Stimulated activated CD4-positive, alpha-beta T cell treated with anti-CD3 and anti-CD28 coated beads, TNF-alpha, amount 100 ng/mL, for 1 hour (primary cell): ENCODE results near the gene PTPRC.

Source experiments
- DNase-seq, 3 donors: peaks; one replicate each; pipeline ENCODE4 v3.0.0-alpha.2; 2020; ENCODE audit warnings: low read depth in 3 of 3, low spot score in 1 of 3

Gene PTPRC

DNA sequence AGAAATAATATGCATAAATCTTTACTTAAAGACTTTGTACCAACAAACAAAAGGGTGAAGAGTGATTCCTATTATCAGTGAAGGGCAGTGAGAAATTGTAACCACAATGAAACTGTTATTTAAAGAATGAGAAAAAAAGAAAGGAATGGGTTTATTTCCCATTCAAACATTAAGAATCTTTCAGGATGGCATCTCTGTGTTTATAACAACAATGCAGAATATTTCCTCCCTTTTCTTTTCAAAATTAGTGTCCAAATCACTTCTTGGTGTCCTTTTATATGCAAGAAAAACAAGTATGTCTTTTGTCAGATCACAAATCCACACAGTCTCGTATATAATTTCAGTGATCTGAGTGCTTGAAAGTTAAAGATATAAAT is 61.2 kb downstream of the PTPRC start:
- no peak for DNase-seq

DNA sequence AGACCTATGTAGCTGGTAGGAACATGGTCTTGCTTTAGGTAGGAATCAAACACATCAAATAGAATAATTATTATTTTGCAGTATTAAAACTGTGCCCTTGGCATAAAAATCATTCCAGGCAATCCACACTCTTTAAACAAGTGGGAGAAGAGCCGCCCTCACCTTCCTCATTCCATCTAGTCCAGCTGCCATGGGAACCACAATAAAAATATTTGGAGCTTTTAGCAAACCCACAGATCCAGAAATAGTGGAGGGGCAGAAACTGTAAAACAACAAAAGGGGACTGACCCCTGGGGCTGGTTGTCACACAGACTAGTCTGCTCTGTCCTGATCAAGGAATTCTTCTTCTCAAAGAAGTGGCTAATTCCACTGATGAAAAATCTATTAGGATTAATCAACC is 61.6 kb downstream of the PTPRC start:
- no peak for DNase-seq

DNA sequence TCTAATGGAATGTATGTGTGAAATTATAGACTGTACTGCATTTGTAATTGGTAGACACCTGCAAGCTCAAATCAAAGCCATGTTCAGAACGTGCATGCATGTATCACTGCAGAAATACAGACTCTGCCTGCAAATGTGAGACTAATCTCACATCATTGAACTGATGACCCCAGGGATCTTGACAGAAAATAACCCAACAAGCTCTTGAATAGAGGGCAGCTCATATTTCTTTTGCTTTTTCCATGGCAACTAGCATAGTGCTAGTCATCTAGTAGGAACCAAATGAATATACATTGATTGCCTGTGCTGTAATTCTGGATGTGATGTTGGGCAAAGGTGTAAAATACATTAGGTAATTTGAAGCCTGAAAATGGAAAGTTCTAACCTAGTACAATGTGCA is 62.4 kb downstream of the PTPRC start:
- no peak for DNase-seq

DNA sequence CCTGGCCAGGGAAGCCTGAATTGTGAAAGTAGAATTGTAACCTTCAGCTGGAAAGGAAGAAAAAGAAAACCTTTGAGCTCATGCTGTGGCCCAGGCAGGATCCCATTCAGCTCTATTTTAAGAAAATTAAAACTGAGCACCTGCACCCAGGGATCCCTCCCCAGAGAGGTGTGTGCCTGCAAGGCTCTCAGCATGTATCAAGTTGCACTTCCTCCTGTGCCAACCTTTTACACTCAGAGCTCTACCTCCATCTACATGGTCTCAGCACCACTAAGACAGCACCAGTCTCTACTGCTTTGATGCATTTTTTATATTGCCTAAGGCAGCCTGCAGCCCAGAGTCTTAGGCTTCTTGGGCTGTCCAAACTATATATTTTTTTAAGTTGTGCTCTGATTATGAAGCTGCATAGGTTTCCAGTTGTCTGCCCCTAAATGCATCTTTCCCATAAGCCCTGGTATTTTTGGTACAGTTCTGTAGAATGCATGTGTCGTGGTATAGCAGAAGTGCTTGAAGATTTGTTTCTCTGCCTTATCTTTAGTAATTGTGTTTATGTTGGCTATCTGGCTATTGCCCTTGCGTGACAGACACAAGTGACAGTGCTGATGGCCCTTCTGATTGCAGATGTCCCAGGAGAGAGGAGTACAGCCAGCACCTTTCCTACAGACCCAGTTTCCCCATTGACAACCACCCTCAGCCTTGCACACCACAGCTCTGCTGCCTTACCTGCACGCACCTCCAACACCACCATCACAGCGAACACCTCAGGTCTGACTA is 63.1 kb downstream of the PTPRC start:
- DNase-seq, result no peak

DNA sequence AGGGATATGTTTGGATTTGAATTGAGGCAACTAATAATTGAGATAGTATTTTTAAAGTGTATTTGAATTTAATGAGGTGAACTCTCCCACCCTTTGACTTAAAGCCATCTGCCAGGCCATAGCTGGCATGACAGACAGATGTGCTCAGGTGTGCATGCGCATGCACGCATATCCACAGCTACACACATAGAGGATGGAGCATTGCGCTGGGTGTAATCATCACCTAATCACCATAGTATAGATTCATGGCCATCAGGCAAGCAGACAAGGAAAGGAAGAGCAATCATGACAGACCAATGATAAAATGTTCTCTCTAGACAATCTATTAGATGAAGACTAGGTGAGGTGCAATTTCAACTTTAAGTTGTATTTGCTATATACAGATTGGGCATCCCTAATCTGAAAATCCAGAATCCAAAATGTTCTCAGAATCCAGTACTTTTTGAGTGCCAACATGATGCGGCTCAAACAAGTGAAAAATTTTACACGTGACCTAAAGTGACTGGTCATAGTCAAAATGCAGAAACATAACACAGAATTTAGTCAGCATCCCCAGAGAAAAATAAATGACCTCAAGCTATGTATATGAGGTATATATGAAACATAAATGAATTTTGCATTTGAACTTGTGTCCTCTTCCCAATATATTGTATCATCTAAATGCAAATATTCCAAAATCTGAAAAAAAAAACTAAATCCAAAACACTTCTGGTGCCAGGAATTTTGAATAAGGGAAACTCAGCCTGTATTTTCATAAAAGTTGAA is 70.1 kb downstream of the PTPRC start:
- DNase-seq, result no peak

DNA sequence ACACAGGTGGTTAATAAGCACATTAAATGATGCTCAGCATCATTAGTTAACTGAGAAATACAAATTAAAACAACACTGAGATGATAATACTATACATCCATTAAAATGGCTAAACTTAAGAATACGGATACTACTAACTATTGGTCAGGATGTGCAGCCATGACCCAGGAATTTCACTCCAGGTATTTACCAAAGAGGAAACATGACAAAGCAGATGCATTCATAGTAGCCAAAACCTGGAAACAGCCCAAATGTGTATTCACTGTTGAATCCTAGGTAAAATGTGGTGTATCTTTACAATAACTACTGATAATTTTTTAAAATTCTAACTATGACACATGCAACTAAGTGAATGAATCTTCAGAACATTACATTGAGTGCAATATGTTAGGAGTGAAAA is 73.0 kb downstream of the PTPRC start:
- DNase-seq, result no peak

DNA sequence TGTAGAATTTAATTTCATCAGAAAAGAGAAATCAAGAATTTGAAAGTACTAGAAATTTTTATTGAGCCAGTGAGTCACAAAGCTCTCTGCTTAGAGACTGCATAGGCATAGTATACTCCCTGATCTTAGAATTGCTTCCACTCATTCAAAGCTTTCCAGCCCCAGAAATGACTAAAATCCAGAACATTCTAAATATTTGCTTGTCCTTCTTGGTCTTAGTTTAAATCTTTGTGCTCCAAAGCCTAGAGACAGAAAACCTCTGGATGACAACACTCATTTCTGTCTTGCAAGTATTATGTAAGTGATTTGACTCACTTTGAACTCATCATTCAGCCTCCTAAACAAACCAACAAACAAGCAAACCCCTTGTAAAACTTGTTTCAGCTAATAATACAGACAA is 74.2 kb downstream of the PTPRC start:
- DNase-seq, result no peak

DNA sequence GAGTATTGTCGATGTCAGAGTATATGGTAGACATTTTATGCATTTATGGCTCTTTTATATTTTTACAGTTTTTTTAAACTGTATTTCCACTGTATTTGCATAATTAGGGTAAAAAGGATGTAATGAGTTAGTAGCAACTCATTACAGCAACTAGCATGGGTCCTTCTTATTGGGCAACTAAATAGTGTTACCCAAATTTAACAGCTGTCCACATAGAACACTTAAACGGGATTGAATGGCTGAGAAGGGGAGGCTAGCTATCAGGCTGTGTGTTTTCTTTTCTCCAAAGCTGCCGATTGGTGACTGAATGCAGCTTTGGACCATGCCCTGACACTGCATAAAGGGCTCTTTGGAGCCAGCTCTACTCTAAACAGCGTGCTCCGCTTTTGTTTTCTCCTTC is 75.4 kb downstream of the PTPRC start:
- DNase-seq, result no peak

DNA sequence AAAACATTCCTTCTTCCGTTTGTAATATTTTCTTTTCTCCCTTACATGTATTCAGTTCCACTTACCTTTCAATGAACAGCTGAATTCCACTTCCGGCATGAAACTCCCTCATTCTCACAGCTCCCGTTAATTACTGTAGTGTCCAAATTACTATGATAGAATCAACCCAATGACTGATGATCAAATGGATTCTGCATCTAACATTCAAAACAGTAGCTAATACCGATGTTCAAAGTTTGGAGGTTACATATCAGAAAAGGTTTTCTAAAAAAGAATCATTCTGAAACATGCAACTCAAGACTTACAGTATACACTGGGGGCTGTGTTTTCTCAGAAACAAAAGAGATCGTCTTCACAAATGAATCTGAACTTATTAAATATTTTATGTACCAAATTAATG is 77.2 kb downstream of the PTPRC start:
- no peak for DNase-seq

DNA sequence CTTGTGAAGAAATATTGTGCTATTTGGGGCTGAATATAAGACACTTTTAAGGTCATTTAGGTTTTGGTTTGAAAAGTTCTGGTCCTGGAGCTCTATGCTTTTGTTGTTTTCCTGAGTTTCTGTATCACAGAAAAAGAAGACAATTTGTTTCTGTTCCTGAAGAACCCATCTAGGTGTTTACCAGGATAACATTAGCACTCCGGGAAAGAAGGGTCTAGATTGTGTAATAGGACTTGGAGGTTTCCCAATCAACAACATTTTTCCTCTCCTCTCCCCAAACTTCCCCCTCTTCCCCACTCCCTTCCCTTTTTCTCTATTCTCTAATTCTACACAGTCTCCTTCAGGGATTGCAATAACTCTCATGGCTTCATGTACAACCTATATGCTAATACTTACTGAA is 78.7 kb downstream of the PTPRC start:
- no peak for DNase-seq

DNA sequence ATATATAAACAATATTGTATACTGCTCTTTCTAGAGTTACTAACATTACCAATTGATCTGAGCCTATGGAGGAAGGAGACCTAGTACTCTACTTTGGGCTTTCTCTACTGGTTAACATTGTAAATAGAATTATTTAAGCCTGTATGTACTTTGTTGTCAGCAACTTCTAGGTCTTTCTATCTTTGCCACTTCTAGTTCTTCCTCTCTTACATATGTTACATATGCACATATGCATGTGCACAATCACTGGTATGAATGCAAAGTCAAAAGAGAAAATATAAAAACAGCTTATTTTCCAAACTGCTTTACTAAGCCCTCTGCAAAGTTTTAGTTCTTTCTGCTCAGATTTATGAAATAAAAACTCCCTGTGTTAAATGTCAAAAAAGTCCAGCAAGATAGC is 84.3 kb downstream of the PTPRC start:
- DNase-seq, result no peak

DNA sequence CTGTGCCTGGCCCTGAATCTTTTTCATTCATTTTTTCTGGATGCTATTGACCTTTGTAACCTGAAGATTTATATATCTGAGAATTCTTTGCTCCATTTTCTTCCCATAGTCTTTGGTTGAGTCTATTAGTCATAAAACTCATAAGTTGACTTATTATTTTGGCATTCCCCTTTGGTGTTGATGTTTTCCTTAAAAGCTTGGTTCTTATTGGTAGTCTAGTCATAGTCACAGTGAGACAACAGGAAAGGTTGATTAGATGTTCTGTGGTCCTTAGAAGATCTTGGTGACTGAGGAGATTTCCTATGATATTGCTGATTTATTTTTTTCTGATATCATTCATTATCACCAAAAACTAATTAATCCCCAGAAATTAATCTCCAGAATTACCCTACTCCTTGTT is 86.2 kb downstream of the PTPRC start:
- no peak for DNase-seq

DNA sequence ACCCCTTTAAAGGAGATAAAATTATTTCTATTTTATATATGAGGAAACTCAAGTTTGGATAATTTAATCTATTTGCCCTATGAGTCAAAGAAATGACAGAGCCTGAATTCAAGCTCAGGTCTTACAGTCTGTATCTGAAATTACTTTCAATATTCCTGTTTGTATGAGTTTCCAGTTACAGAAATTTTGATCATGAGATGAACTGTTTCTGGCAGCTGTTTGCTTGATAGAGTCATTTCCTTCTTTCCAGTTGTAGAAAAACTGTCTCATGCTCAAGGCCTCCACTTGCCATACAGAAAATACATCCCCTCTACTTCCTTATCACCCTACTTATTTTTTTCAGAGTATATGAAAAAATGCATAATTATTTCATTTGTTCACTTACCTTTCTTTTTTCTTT is 87.6 kb downstream of the PTPRC start:
- DNase-seq, result no peak

DNA sequence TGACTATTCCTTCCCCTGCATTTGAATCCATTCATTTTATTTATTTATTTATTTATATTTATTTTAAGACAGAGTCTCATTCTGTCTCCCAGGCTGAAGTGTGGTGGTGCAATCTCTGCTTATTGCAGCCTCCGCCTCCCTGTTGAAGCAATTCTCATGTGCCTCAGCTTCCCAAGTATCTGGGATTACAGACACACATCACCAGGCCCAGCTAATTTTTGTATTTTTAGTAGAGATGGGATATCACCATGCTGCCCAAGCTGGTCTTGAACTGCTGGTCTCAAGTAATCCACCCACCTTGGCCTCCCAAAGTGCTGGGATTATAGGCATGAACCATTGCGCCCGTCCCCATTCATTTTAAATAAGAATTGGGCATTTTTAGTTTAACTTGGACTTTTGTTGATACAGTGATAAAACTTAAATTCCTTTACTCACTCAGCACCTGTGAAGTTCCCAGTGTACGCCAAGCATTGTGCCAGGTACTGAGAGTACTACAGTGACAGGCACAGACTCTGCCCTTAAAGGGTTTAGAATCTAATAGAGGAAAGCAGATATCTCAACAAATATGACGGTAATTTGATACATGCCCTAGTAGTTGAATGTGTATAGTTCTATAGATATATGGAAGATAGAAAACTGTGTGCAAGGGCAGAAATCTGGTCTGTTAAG is 90.5 kb downstream of the PTPRC start:
- no peak for DNase-seq

DNA sequence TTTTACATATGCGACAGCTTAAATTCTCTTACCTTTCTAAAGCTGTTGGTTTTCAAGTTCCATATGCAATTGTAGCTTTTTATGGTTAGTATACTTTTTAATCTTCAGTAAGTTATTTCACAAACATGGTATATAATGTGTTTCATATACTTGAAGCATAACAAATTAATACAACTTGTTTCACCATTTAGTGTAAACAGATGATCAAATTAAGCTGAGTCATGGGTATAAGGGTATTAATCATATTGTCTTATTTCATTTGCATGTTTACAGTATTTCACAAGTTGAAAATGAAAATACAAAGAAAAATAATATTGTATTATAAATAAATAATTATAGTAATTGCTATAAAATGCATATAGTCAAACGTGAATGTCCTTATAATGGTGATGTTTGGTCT is 92.1 kb downstream of the PTPRC start:
- no peak for DNase-seq

DNA sequence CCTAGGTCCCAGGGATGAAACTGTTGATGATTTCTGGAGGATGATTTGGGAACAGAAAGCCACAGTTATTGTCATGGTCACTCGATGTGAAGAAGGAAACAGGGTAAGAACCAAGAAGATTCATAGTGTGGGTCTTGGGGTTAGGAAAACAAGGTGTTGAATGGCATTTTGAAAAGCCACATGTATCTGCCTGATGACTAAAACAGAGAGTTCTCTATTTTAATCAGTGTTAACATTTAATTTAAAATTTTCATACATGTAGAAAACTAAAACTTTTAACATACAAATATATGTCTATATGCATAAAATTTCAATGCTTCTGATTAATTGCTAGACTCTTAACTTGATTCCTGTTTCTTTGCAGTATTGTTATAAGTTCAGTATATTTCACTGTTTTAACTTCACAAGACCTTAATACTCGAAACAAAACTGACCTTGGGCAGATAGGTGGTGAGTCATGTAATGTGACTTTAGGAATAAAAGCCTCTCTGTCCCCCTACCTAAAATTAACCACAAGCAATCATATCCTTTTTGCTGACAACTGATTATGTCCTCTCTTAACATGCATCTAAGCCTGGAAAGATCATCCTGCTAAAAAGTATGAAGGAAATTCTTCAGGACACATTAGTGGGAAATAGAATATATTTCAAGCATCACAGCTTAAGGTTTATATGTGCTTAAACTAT is 95.6 kb downstream of the PTPRC start:
- DNase-seq, result no peak

DNA sequence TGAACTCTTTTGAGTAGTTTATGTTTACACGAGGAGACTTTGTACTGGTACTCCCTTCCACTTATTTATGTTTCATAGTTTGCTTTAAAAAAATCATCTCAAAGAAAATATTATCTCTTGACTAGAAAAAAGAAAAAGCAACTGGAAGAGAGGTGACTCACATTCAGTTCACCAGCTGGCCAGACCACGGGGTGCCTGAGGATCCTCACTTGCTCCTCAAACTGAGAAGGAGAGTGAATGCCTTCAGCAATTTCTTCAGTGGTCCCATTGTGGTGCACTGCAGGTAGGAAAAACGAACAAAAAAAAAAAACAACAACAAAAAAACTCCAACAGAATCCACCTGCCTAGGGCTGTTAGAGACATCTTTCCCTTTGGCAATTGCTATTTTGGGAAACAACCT is 102.9 kb downstream of the PTPRC start:
- DNase-seq, result no peak

DNA sequence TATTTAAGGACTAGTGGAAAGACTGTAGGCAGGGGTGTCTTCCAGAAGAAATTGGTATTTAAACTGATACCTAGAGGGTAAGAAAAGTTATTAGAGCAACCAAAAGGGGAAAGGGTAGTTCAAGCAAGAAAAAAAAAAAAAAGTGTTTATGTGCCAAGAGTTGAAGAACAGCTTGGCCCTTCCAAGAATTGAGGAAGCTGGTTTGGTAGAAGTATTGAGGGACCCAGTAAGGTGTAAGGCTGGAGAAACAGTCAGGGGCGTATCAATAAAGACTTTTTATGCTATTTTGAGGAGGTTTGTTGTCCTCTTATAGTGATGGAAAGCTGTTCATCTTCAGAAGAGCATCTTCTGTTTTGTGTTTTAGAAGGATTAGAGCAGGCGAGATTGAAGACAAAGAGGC is 108.3 kb downstream of the PTPRC start:
- DNase-seq, result no peak

DNA sequence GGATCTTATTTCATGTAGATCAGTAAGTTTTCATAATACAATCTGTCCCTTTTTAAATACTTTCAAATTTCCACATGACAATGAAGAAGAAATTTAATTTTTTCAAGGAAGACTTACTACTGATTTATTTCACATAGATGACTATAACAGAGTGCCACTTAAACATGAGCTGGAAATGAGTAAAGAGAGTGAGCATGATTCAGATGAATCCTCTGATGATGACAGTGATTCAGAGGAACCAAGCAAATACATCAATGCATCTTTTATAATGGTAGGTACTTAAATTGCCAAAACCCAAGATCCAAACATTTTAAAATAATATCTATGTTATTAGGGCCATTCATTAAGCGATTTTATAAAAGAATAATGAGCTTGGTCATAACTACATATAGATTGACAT is 110.4 kb downstream of the PTPRC start:
- DNase-seq, result no peak

DNA sequence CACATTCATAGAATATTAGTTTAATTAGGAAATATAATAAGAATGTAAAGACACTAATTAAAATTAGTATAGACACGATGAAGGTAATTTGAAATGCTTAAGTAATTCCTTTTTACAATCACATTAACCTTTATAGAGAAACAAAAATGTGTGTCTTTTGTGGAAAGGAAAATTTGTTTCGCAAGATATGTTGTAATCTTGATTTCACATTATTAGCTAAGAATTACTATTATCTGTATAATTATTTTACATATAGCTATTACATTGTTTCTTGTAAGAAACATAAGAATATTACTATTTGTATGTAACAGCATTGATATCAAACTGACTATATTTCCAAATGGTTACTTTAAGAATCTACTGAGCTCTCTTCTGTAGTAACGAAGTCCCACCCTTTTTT is 111.2 kb downstream of the PTPRC start:
- no peak for DNase-seq

DNA sequence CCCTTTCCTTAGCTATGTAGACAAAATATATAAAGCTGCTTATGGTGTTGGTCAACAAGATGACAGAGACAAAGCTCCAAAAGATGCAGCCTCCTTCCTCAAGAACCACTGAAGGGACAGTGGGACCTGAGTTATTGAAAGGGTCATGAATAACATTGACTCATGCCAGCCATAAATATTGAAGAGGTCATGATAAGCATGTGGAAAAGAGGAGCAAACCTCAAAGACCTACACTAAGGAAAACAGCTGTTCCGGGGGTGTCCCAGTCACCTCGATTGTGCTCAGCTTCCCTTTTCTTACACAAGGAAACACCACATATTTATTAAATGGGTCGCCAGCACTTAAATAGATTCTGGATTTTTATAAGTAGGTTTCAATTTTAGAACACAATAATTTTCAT is 112.9 kb downstream of the PTPRC start:
- no peak for DNase-seq

DNA sequence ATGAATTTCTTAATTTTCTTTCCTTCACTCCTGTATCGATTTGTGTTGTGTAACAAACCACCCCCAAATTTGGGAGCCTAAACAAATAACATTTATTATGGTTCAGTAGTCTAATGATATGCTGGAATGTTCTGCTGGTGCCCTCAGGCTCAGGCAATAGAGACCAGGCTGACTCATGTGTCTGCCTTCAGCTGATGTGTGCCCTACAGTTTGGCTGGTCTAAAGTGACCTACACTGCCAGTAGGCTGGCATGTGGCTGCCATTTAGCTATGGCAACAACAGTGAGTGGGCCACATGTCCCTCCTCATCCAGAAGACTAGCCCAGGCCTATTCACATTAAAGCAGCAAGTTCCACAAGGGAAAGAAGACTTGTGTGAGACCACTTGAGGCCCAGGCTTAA is 115.8 kb downstream of the PTPRC start:
- DNase-seq, result no peak
